ENCODE data around the gene CASTOR1.
A peak's percentile ranks its signal among the peaks of the same experiment; 100 is the strongest.

CASTOR1 gene

GRCh38 chr22:30285176-30285845 lies 4.0 kb downstream of the CASTOR1 start:
- no peak for DNase-seq (ENCODE audit: low read depth in 2 of 2)

GRCh38 chr22:30284666-30285065 lies 4.6 kb downstream of the CASTOR1 start:
- DNase-seq (ENCODE audit: low read depth in 2 of 2): no peak

GRCh38 chr22:30284172-30284571 lies 5.1 kb downstream of the CASTOR1 start:
- DNase-seq (ENCODE audit: low read depth in 2 of 2): no peak

- no peak for DNase-seq (ENCODE audit: low read depth in 2 of 2)
Measured at GRCh38 chr22:30283342-30283741, 6.0 kb downstream of the CASTOR1 start.

- no peak for DNase-seq (ENCODE audit: low read depth in 2 of 2)
Measured at GRCh38 chr22:30282616-30283046, 6.7 kb downstream of the CASTOR1 start.

GRCh38 chr22:30280505-30280904 lies 8.8 kb downstream of the CASTOR1 start:
- no peak for DNase-seq (ENCODE audit: low read depth in 2 of 2)

GRCh38 chr22:30279932-30280331 lies 9.4 kb downstream of the CASTOR1 start:
- no peak for DNase-seq (ENCODE audit: low read depth in 2 of 2)

- no peak for DNase-seq (ENCODE audit: low read depth in 2 of 2)
Measured at GRCh38 chr22:30279046-30279788, 10.1 kb downstream of the CASTOR1 start.

- DNase-seq (ENCODE audit: low read depth in 2 of 2): no peak
Measured at GRCh38 chr22:30277547-30278344, 11.6 kb downstream of the CASTOR1 start.

GRCh38 chr22:30276039-30276438 lies 13.3 kb downstream of the CASTOR1 start:
- no peak for DNase-seq (ENCODE audit: low read depth in 2 of 2)

- DNase-seq (ENCODE audit: low read depth in 2 of 2): no peak
Measured at GRCh38 chr22:30275625-30276024, 13.7 kb downstream of the CASTOR1 start.

- no peak for DNase-seq (ENCODE audit: low read depth in 2 of 2)
Measured at GRCh38 chr22:30274437-30274812, 14.9 kb downstream of the CASTOR1 start.

- DNase-seq (ENCODE audit: low read depth in 2 of 2): no peak
Measured at GRCh38 chr22:30273711-30274436, 15.4 kb downstream of the CASTOR1 start.

GRCh38 chr22:30272781-30273601 lies 16.3 kb downstream of the CASTOR1 start:
- no peak for DNase-seq (ENCODE audit: low read depth in 2 of 2)

GRCh38 chr22:30270832-30271231 lies 18.5 kb downstream of the CASTOR1 start:
- DNase-seq (ENCODE audit: low read depth in 2 of 2): no peak

- no peak for DNase-seq (ENCODE audit: low read depth in 2 of 2)
Measured at GRCh38 chr22:30268331-30268730, 21.0 kb downstream of the CASTOR1 start.

GRCh38 chr22:30267382-30268302 lies 21.7 kb downstream of the CASTOR1 start:
- no peak for DNase-seq (ENCODE audit: low read depth in 2 of 2)

- peak; percentile 46 to 55 for DNase-seq (ENCODE audit: low read depth in 2 of 2)
Measured at GRCh38 chr22:30266445-30267381, 22.6 kb downstream of the CASTOR1 start, which contains the start of gene OSM. OSM (minus strand) TSS chr22:30266851; CDS start chr22:30266799, 52 bp downstream.

All from stimulated activated CD8-positive, alpha-beta memory T cell treated with anti-CD3 and anti-CD28 coated beads, Interleukin-15, amount 100 ng/mL, for 4 hours (primary cell).